ENCODE data around the gene MTURN. TPM values are rescaled to one million over a fixed set of nuclear protein-coding genes. Genes with fewer than 3 reads are reported as not detected.
A peak's percentile ranks its signal among the peaks of the same experiment; 100 is the strongest.

MTURN gene
- polyA plus RNA-seq, 3 donors = 5.9 to 7.9 (median 7.5) TPM

DNA sequence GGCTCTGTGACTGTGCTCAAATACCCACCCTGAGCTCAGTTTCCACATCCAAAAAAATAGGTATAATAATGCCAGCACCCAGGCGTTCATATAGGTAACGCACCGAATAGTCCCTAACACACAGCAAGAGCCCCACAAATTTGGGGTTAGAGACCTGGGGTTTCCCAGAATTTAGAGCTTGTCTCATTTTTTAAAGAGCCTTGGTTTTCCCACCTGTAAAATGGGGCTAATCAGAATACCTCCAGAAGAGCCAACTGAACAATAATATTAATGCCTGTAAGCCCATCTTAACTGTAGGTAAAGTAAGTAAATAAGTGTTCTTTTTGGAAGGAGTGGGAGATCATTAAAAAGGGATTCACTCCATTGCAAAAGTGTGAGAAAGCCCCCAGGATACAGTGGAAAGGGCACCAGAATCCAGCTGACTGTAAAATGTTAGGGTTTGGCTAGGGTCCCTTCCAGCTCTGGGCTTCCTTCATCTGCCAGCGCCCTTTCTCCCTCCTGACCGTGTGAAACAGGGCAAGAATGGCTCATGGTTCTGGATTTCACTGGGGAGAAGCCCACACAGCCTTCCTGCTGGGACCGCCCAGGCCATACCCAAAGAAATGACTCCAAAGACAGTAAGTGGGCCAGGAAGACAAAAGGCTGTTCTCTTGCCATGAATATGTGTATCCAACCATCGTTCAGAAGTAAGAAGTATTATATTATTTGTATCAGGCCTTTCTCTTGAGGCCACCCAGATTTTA, 2.1 kb downstream of the MTURN start:
- Mint-ChIP-seq H3K4me3 (peak overlapping the region; percentile 88 to 96), H3K27me3 (ENCODE audit: low read depth in 3 of 3) (peaks cover 12 to 23% (median 19%) of the 10 kb centered on the region in 3 donors), H3K9me3 (peaks cover 0 to 2% (median 0%) of the 10 kb centered on the region in 7 donors), H3K27ac (no peak overlapping the region), H3K4me1 (peaks cover 12% of the 10 kb centered on the region), H3K36me3 (peaks cover 0 to 4% of the 10 kb centered on the region in 2 donors)
- intact Hi-C loops (cut with micrococcal nuclease) = no loop called here
- no peak overlapping the region for H3K9ac ChIP-seq (ENCODE audit: insufficient read depth, low read length, poor library complexity, severe bottlenecking)
- peak overlapping the region in 1 of 3 experiments; percentile 78 for H3K4me3 ChIP-seq (replicated peaks in 1 of 3; ENCODE audit: low read depth in 2 of 3, low read length in 3 of 3)
- TF ChIP-seq, protein P1, sequence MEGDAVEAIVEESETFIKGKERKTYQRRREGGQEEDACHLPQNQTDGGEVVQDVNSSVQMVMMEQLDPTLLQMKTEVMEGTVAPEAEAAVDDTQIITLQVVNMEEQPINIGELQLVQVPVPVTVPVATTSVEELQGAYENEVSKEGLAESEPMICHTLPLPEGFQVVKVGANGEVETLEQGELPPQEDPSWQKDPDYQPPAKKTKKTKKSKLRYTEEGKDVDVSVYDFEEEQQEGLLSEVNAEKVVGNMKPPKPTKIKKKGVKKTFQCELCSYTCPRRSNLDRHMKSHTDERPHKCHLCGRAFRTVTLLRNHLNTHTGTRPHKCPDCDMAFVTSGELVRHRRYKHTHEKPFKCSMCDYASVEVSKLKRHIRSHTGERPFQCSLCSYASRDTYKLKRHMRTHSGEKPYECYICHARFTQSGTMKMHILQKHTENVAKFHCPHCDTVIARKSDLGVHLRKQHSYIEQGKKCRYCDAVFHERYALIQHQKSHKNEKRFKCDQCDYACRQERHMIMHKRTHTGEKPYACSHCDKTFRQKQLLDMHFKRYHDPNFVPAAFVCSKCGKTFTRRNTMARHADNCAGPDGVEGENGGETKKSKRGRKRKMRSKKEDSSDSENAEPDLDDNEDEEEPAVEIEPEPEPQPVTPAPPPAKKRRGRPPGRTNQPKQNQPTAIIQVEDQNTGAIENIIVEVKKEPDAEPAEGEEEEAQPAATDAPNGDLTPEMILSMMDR (IDR thresholded peaks at IDR 0.05) = no peak
- DNase-seq = no peak
- no peaks in the 10 kb centered on the region for H3K9me3 ChIP-seq (replicated peaks in 1 of 2; ENCODE audit: control insufficient read depth in 1 of 2, insufficient read depth in 1 of 2, low read length in 2 of 2)
- no peaks in the 10 kb centered on the region for H3K36me3 ChIP-seq (replicated peaks in 1 of 2; ENCODE audit: control insufficient read depth in 1 of 2, insufficient read depth in 2 of 2, low read length in 2 of 2)
- peaks cover 14 to 23% of the 10 kb centered on the region in 2 donors for H3K4me1 ChIP-seq (ENCODE audit: control insufficient read depth in 1 of 2, insufficient read depth in 2 of 2, low read length in 2 of 2)
- peaks cover 2 to 15% of the 10 kb centered on the region in 2 donors for H3K27me3 ChIP-seq (ENCODE audit: control insufficient read depth in 2 of 2, insufficient read depth in 2 of 2, low read length in 2 of 2)
- no peaks in the 10 kb centered on the region for H4K20me1 ChIP-seq (ENCODE audit: insufficient read depth, low read length)
- H3K27ac ChIP-seq (ENCODE audit: low read depth in 1 of 2, low read length in 2 of 2) = no peak overlapping the region
- H2AFZ ChIP-seq (ENCODE audit: insufficient read depth, low read depth, low read length, poor library complexity, severe bottlenecking) = peak overlapping the region; percentile 83
- H3K79me2 ChIP-seq (ENCODE audit: insufficient read depth, low read length) = peaks cover 4% of the 10 kb centered on the region
- WGBS (ENCODE audit: insufficient coverage) = 87% methylated on average over 2 of the region's 7 CpGs
- peak overlapping the region; percentile 95 for H3K4me2 ChIP-seq (replicated peaks; ENCODE audit: extremely low read depth, low read length, poor library complexity, severe bottlenecking)

DNA sequence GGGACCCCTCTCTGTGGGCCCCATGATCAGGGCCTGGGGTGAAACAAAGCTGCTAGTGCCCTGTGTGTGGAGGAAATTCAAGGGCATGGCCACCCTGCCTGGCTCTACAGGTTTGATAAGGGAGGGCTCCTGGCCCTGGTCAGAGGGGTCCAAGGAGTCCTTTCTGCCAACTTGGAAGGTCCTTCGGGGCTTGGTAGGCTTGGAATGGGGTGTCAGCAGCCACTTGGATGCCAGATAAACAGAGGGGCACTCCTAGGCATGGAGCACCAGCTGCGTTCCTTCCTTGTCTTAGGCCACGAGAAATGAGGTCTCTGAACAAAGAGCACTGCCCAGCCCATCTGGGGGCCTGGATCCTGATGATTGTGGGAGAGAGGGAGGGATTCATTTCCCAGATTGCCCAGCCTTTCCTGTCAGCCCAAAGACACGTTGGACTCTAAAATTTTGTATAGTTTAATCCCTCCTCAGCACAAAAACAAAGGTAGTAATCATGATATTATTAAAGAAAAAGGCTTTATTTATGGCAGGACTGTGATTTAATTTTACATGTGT, 5.1 kb downstream of the MTURN start:
- H3K27ac Mint-ChIP-seq = peak overlapping the region in 2 of 7 donors; percentile 13 to 63

More for the DNA sequence above, 5.1 kb downstream of the MTURN start:
- Histone ChIP-seq H3K4me1 (ENCODE audit: control insufficient read depth in 1 of 2, insufficient read depth in 2 of 2, low read length in 2 of 2) (peaks cover 8 to 15% of the 10 kb centered on the region in 2 donors), H3K9ac (ENCODE audit: insufficient read depth, low read length, poor library complexity, severe bottlenecking) (no peak overlapping the region), H3K9me3 (replicated peaks in 1 of 2; ENCODE audit: control insufficient read depth in 1 of 2, insufficient read depth in 1 of 2, low read length in 2 of 2) (no peaks in the 10 kb centered on the region), H2AFZ (ENCODE audit: insufficient read depth, low read depth, low read length, poor library complexity, severe bottlenecking) (no peak overlapping the region), H3K79me2 (ENCODE audit: insufficient read depth, low read length) (peaks cover 4% of the 10 kb centered on the region), H3K36me3 (replicated peaks in 1 of 2; ENCODE audit: control insufficient read depth in 1 of 2, insufficient read depth in 2 of 2, low read length in 2 of 2) (no peaks in the 10 kb centered on the region), H3K27me3 (ENCODE audit: control insufficient read depth in 2 of 2, insufficient read depth in 2 of 2, low read length in 2 of 2) (peaks cover 2 to 10% of the 10 kb centered on the region in 2 donors), H4K20me1 (ENCODE audit: insufficient read depth, low read length) (no peaks in the 10 kb centered on the region), H3K27ac (ENCODE audit: low read depth in 1 of 2, low read length in 2 of 2) (no peak overlapping the region), H3K4me3 (replicated peaks in 1 of 3; ENCODE audit: low read depth in 2 of 3, low read length in 3 of 3) (no peak overlapping the region), H3K4me2 (replicated peaks; ENCODE audit: extremely low read depth, low read length, poor library complexity, severe bottlenecking) (no peak overlapping the region)
- peaks cover 0 to 4% of the 10 kb centered on the region in 2 donors for H3K36me3 Mint-ChIP-seq
- no peak overlapping the region for H3K4me3 Mint-ChIP-seq
- WGBS (ENCODE audit: insufficient coverage) = 90% methylated on average over 3 of the region's 4 CpGs
- H3K4me1 Mint-ChIP-seq = peaks cover 5% of the 10 kb centered on the region
- TF ChIP-seq, protein P1 (IDR thresholded peaks at IDR 0.05) = no peak
- no peaks in the 10 kb centered on the region for H3K9me3 Mint-ChIP-seq
- intact Hi-C loops (cut with micrococcal nuclease) = no loop called here
- peaks cover 5 to 16% (median 14%) of the 10 kb centered on the region in 3 donors for H3K27me3 Mint-ChIP-seq (ENCODE audit: low read depth in 3 of 3)
- DNase-seq = no peak

Data from CD14-positive monocyte (primary cell).